Esophagus squamous epithelium (tissue), 4 donors: ENCODE data around the gene KLHDC10.

ENCODE experiments used
- CTCF ChIP-seq, 6 experiments: fragments of 450-650 bp in 4 of 6; fragments of 200-600 bp in 2 of 6; sonication (generic) in 2 of 6; IDR thresholded peaks; one replicate each; pipeline ENCODE4 v1.5.1; 2016 to 2019; ENCODE audit warnings: antibody characterized with exemption in 6 of 6, mild to moderate bottlenecking in 4 of 6, moderate library complexity in 4 of 6
- POLR2A ChIP-seq, 4 donors: fragments of 450-650 bp; IDR thresholded peaks; one replicate each; pipeline ENCODE4 v1.6.1; 2017; ENCODE audit warnings: antibody characterized with exemption in 4 of 4, mild to moderate bottlenecking in 4 of 4, moderate library complexity in 3 of 4

DNA sequence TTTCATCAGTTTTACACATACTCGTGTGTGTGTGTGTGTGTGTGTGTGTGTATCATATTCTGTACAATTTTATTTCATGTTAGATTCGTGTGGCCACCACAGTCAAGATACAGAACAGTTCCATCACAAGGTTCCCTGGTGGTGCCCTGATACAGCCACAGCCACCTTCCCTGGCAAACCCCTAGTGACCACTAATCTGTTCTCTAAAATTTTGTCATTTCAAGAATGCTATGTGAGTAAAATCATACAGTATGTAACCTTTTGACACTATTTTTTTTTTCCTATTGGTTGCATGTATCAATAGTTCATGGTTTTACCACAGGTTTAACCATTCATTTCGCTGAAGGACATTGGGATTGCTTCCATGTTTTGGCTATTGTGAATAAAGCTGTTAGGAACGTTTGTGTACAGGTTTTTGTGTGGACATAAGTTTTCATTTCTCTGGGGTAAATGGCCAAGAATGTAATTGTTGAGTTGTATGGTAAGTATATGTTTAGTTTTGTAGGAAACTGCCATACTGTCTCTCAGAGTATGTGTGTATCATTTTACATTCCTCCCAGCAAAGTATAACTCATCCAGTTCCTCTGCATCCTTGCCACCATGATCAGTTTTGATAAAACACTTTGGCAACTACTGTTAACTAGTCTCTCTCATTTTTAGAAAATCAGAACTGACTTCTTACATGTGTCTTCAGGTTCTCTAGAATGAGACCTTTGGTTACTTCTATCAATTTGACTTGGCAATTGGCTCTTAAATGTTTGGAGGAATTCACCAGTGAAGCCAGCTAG, 20.6 kb downstream of the KLHDC10 start:
- no peak for TF ChIP-seq CTCF (IDR thresholded peaks at IDR 0.05)
- TF ChIP-seq POLR2A (IDR thresholded peaks at IDR 0.05) = no peak
